ENCODE data around the gene RGS9. TPM values are rescaled to one million over a fixed set of nuclear protein-coding genes. Genes with fewer than 3 reads are reported as not detected.

The RGS9 gene
- total RNA-seq, 1 donor from 2014 or later = 8.5 TPM

GRCh38 chr17:65147955-65148354 is 10.8 kb downstream of the RGS9 start:
- Mint-ChIP-seq H3K36me3 (ENCODE audit: insufficient read depth) (no peaks in the 10 kb centered on the region), H3K4me3 (ENCODE audit: low read depth) (no peak overlapping the region), H3K9me3 (ENCODE audit: low read depth) (no peaks in the 10 kb centered on the region), H3K4me1 (ENCODE audit: low read depth) (no peaks in the 10 kb centered on the region), H3K27ac (no peak overlapping the region), H3K27me3 (peaks cover 13% of the 10 kb centered on the region)
- no peak for DNase-seq (ENCODE audit: low spot score, unreplicated experiment)
- TF ChIP-seq CTCF (IDR thresholded peaks at IDR 0.05; ENCODE audit: unreplicated experiment) = no peak

- DNase-seq (ENCODE audit: low spot score, unreplicated experiment) = no peak
- Mint-ChIP-seq H3K4me3 (ENCODE audit: low read depth) (no peak overlapping the region), H3K27me3 (peaks cover 17% of the 10 kb centered on the region), H3K4me1 (ENCODE audit: low read depth) (peaks cover 5% of the 10 kb centered on the region), H3K27ac (no peak overlapping the region), H3K9me3 (ENCODE audit: low read depth) (no peaks in the 10 kb centered on the region), H3K36me3 (ENCODE audit: insufficient read depth) (no peaks in the 10 kb centered on the region)
- no peak for TF ChIP-seq CTCF (IDR thresholded peaks at IDR 0.05; ENCODE audit: unreplicated experiment)
Observed at GRCh38 chr17:65154770-65155589, 17.8 kb downstream of the RGS9 start.

- TF ChIP-seq CTCF (IDR thresholded peaks at IDR 0.05; ENCODE audit: unreplicated experiment) = no peak
- no peaks in the 10 kb centered on the region for H3K9me3 Mint-ChIP-seq (ENCODE audit: low read depth)
- no peak overlapping the region for H3K27ac Mint-ChIP-seq
Observed at GRCh38 chr17:65155622-65156021, 18.5 kb downstream of the RGS9 start.

GRCh38 chr17:65156185-65156834 is 19.1 kb downstream of the RGS9 start:
- H3K4me3 Mint-ChIP-seq (ENCODE audit: low read depth) = no peak overlapping the region
- no peaks in the 10 kb centered on the region for H3K36me3 Mint-ChIP-seq (ENCODE audit: insufficient read depth)
- H3K27ac Mint-ChIP-seq = no peak overlapping the region
- H3K9me3 Mint-ChIP-seq (ENCODE audit: low read depth) = no peaks in the 10 kb centered on the region
- peaks cover 17% of the 10 kb centered on the region for H3K27me3 Mint-ChIP-seq
- peaks cover 5% of the 10 kb centered on the region for H3K4me1 Mint-ChIP-seq (ENCODE audit: low read depth)
- no peak for DNase-seq (ENCODE audit: low spot score, unreplicated experiment)
- TF ChIP-seq CTCF (IDR thresholded peaks at IDR 0.05; ENCODE audit: unreplicated experiment) = no peak

More at GRCh38 chr17:65155622-65156021, 18.5 kb downstream of the RGS9 start:
- Mint-ChIP-seq H3K4me3 (ENCODE audit: low read depth) (no peak overlapping the region), H3K27me3 (peaks cover 17% of the 10 kb centered on the region), H3K4me1 (ENCODE audit: low read depth) (peaks cover 5% of the 10 kb centered on the region), H3K36me3 (ENCODE audit: insufficient read depth) (no peaks in the 10 kb centered on the region)
- no peak for DNase-seq (ENCODE audit: low spot score, unreplicated experiment)

GRCh38 chr17:65156835-65157565 is 19.8 kb downstream of the RGS9 start:
- no peak for TF ChIP-seq CTCF (IDR thresholded peaks at IDR 0.05; ENCODE audit: unreplicated experiment)
- no peak for DNase-seq (ENCODE audit: low spot score, unreplicated experiment)
- peaks cover 5% of the 10 kb centered on the region for H3K4me1 Mint-ChIP-seq (ENCODE audit: low read depth)
- H3K36me3 Mint-ChIP-seq (ENCODE audit: insufficient read depth) = no peaks in the 10 kb centered on the region
- H3K4me3 Mint-ChIP-seq (ENCODE audit: low read depth) = no peak overlapping the region
- H3K27me3 Mint-ChIP-seq = peaks cover 15% of the 10 kb centered on the region
- H3K9me3 Mint-ChIP-seq (ENCODE audit: low read depth) = no peaks in the 10 kb centered on the region
- H3K27ac Mint-ChIP-seq = no peak overlapping the region
